GM18502 (cell line): ENCODE data around the gene DCST2.

Source experiments
- ATAC-seq: cut with Tn5 transposase; IDR thresholded peaks from one replicate; pipeline ENCODE4 v1.9.1; 2021; ENCODE audit warnings: mild to moderate bottlenecking; ENCODE audit not compliant: unreplicated experiment, poor library complexity

The DCST2 gene

DNA sequence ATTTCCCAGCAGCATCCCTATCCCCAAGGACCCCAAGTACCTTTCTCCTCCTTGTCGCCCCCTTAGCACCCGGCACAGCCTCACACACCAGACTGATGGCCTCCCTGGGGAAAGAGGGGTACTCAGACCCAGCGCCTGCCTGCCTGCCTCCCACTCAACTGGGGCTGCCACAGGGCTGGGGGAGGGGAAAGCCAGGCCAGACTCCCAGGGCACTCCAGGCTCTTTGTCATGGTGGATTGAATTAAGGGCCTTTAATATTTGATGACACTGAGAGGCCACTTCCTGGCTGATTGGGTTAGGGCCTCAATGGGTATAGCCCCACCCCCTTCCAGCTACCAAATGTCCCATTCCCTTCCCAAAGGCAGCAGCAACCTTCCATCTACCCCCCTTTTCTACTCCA, 64.8 kb downstream of the DCST2 start:
- ATAC-seq: no peak
